ENCODE results near the gene PEX14.

The PEX14 gene

DNA sequence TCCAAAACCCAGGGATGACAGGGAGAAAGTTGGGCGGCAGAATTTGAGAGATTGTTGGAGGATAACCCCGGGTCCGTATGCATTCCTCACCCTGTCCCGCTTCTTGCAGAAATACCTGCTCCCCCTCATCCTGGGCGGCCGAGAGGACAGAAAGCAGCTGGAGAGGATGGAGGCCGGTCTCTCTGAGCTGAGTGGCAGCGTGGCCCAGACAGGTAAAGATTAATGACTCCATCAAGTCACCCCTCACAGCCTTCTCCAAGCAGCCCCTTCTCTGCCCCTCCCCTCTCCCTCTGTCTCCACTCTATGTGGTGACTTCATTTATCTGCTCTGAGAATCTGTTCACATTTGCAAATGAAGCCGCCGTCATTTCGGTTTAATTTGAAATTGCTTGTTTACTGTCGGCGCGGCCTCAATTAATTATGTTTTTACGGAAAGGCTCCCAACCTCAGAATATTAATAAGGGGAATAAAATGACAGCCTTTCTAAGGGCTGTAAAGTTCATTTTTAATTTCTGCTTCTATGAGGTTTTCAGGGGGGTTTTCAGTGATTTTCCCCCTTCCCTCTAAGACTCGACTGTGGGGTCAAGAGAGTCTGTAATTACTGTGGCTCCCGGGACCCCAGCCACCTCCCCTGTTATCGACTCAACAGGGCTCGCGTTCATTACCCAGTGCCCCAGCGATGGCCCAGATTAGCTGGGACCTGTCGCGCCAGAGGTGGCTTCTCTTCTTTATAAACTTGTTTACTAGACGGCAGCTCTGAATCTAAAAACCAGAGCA is 148.3 kb downstream of the PEX14 start:
- no peak for DNase-seq

DNA sequence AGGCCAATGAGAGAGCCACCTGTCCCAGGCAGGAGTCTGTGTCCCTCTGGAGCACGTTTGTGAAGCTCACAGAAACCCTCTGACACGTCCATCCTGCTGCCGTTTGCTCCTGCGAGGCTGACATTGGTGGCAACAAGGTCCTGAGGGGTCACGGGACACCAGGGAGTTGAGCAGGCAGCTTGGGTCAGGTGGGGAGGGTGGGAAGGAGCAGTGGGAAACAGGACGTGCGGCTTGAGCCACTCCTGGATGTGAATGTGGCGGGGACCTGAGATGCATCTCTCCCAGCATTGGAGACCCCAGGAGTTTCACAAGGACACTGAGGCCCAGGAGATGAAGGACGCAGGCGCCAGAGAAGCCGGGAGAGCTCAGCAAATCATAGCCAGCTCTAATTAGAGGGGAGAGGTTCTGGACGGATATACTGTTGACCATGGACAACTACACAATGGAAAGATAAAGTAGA is 149.0 kb downstream of the PEX14 start:
- DNase-seq = no peak

DNA sequence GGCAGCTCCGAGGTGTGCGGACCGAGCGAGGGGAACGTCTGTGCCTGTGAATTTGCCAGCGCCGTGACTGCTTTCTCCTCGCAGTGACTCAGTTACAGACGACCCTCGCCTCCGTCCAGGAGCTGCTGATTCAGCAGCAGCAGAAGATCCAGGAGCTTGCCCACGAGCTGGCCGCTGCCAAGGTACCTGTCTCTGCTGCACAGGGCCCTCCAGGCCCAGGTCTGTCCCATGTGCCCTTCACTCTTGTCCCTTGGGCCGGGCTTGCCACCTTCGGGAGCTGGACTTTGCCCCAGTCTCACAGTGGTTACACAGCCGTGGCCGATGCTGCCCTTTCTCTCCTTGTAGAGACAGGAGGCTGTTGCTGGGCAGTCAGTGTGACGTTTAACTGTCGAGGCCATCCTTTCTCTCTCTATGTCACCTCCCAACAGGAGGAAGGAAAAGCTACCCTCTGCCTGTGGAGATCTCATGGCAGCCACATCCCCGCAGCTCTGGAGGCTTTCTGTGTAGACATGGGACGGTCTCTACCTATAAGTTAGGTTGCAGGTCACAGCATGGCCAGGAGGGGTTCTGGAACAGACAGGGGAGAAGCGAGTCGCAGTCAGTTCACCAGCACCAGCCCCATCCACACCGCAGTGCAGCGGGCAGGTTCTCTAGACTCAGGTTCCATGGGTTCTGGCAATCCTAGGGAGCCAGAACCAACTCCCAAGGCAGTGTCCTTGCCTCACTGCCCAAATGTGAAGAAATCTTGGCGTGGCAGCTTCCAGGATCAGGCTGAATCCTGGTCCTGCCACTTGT is 149.7 kb downstream of the PEX14 start:
- DNase-seq = no peak

DNA sequence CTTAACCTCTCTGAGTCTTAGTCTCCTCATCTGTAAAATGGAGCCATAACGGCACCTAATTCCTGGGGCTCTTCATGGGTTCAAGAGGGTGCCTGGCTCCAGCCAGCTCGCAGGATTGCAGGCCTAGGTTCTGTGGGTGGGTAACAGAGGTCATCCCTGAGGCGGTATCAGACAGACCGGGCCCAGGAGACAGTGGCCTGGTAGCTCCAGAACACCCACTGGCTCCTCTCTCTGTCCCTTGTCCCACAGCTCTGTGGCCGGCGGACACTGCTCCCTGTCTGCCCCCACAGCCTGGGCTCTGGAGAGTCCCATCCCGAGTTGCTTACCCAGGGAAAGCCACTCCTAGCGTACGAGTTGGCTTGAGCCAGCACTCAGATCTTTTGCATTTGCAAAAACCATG is 150.3 kb downstream of the PEX14 start:
- no peak for DNase-seq

DNA sequence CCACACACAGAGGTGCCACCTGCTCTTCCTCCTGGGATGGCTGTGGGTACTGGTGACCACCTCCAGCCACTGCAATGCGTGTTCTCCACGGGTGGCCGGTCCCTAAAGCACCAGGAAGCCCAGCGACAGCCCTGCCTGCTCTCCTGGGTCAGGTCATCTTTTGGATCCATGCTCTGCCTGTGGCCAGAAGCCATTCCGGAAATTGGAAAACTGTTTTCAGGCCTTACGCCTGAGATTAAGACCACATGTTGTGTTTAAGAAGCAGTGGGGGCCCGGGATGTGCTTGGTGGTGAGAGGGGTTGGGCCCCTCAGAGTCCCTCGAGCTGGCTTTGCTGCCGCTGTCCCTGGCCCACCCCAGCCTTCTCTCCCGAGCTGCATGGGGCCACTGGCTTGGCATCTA is 150.8 kb downstream of the PEX14 start:
- DNase-seq = no peak

DNA sequence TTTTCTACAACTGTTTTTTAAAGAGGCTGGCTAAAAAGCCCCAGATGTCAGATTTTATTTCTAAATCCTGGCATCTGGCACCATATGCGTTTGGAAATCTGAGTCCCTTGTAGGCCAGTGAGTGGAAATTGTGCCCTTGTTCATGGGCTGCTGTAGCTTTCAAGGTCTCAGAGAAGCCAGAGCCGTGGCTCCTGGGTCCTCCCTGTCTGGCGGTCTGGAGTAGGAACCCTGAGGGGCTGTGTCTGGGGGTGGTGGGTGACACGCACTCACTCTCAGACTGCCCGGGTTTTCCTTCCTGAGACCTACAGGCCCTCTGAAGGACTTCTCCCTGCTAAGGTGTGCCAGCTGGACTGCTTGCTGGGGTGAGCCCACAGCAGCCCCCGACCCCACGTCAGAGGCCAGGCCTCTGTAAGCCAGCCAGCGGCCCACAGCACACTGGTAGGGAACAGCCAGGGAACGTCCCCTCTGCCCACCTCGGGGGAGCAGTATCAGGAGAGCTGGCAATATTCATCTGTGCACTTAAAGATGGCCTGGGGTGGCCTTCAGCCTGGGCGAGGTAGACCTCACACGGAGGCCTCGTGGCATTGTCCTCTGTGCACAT is 151.5 kb downstream of the PEX14 start:
- no peak for DNase-seq

DNA sequence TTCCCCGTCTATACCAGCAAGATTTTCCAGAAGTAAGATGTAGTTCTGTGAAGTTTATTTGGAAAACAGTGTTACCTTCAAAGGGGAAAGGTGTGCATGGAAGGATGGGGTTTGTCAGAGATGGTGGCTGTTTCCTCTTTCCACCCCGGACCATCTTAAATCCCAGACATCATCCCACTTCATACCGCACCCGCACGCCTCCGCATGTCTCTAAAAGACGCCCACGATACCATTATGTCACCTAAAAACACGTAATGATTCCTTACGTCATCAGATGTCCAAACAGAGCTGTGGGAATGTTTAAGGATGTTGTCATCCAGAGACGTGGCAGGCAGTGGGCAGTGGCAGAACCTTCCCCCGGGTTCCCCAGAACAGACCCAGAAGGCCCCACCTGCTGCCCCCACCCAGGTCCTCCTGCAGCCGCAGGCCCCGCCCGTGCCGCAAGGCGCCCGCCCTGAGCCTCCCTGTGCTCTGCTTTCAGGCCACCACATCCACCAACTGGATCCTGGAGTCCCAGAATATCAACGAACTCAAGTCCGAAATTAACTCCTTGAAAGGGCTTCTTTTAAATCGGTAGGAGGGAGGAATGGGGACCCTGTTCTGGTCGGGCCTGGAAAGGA is 152.2 kb downstream of the PEX14 start:
- no peak for DNase-seq

DNA sequence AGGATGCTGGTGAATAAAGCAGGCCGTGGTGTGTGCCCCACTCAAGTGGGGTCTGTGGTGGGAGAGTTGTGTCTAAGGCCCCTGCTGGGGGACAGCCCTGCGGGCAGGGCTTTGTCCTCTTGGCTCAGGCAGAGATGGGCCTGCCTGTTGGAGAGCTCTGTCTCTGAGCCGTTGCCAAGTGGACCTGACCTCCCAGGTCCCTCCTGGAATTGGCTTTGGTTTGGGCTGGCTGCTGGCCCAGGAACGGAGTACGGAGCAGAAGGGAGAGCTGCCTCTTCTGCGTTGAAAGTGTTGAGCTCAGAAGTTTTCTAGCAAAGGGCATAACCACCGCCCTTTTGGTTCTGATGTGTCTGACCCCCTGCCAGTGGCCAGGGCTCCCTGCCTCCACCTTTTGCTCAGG is 153.9 kb downstream of the PEX14 start:
- DNase-seq = no peak

DNA sequence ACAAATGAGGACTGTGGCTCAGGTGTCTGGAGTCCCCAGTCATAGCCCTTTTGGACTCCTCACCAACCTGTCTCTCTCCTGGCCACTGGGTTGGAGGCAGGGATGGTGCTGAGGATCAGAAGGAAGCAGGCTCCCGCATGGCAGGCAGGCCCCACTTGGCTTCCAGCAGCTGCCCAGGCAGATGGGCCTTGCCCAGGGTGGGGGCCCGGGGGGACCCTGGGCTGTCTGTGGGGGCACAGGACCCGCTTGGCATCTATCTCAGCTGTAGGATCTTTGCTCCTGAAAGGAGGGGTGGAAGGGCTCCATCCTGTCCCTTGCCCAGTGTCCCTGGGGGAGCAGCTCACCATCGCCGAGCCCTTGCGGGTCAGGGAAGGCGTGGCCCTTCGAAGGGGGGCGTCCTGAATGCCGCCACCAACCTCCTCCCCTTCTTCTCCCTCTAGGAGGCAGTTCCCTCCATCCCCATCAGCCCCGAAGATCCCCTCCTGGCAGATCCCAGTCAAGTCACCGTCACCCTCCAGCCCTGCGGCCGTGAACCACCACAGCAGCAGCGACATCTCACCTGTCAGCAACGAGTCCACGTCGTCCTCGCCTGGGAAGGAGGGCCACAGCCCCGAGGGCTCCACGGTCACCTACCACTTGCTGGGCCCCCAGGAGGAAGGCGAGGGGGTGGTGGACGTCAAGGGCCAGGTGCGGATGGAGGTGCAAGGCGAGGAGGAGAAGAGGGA is 154.5 kb downstream of the PEX14 start:
- peak in 1 of 5 donors; percentile 6 for DNase-seq

DNA sequence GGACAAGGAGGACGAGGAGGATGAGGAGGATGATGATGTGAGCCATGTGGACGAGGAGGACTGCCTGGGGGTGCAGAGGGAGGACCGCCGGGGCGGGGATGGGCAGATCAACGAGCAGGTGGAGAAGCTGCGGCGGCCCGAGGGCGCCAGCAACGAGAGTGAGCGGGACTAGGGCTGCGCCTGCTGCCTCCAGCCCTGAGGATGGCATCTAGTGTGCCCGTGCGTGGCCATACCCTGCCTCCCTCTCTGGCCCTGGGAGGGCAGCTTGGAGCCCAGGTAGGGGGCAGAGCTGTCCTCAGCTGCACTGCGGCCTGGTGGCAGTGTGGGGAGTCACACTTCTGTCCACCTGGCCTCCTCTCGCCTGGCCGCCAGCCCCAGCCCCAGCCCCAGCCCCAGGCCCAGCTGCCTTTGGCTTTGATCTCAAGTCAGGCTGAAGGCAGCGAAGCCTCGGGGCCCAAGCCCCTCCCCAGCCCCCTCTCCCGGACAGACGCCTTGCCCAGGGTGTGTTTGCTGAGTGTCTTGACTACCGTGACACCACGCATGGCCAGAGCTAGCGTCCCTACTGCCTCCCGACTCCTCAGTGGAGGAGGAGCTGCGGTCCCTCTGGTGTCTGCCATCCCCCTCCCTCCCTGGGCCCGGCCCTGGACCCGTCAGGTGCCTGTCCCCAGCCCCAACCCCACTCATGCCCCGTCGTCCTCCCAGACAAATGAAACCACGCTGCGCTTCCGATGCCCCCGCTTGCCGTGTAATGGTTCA is 155.2 kb downstream of the PEX14 start:
- peak in 1 of 5 donors; percentile 8 for DNase-seq

DNA sequence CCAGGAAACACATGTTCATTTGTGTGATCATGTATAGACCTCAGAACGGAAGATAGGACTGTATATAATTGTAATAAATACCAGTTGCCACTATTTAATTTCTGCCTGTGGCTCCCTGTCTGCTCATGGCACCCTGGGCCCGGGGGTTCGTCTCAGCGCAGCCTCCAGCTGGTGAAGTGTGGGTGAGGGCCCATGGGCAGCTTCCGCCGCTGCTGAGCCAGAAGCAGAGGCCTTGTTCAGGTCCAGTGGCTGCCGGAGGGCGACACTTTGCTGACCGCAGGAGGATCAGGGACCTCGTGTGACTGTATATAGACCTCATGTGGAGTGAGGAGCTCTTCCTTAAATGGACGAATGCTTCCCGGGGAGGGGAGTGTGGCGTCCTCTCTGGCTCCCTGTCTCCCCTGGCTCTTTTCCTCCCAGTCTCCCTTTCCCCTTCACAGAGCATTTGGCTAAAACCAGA is 155.9 kb downstream of the PEX14 start:
- peak in 1 of 5 donors; percentile 5 for DNase-seq

DNA sequence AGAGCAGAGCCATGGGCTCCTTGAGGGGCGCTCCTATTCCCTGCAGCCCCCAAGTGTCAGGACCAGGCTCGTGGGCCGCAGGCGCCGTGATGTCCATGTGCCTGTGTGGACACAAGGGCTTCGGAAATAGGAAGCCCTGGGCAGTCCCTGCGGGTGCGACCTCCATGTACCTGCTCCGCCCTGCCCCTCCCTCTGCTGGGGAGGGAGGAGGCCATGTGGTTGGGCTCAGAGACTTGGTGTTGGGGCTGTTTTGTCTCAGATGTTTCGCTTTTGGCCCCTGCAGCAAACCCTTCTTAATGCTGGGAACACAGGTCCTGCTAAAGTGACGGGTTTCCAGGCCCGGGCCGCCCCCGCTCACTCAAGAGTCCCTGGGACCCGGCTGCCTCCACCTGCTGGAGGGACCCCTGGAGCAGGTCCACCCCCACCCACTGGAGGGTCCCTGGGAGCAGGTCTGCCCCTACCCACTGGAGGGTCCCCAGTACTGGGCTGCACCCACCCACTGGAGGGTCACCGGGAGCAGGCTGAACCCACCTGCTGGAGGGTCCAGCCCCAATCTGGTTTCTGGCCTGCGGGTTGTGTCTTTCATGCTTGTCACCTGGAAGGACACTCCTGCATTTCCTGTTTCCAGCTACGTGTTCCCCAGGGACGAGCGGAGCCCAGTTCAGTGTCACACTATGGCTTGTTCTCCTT is 156.5 kb downstream of the PEX14 start:
- DNase-seq = peak in 1 of 5 donors; percentile 6

DNA sequence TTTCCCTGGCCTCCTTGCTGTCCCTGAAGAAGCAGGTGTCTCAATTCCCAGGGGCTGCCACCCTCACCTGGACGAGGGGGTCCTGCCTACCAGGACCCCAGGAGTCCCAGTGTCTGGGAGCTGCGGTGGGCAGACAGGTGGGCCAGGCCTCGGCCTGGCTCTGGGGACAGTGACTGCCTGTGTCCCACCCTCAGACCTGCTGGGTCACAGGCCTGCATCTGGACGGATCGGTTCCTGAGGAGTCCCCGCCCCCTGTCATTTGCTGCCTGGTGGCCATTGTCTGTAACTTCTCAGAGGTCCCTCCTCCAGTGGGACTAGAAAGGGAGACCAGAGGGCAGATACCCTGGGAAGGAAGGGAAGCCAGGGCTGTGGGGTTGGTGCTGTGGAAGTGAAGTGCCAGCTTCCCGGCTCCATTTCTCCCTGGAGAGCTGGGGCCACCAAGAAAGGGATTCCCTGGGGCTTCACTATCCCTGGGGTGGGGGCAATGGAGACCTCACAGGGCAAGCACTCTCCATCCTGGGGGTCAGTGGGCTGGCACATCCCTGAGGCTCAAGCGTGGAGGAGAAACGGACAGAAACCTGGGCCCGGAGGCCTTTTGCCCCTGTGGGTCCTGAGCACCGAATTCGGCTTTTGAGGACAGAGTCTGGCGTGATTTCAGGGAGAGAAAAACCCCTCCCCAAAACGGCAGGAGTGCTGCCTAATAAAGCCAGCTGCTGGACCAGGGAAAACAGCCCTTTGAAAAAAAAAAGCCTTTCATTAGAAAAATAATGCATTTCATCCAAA is 157.3 kb downstream of the PEX14 start:
- DNase-seq = peak in 1 of 5 donors; percentile 6

DNA sequence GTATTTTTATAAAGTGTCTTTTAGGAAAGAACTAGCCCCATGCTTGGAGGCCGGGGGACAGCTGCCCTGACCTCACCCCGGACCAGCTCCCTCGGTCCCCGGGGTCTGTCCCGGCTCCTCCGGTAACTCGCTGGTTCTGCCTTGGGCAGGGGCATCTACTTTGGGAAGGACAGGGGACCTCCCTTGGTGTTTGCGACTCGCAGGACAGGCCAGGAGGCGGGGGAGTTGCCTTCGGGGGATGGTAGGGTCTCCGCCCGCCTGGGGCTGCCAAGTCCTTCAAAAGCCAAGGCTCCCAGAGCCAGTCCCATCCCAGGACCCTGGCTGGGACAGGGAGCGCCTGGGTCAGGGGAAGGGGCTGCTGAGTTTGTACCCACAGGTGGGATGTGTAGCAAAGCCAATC is 157.9 kb downstream of the PEX14 start:
- no peak for DNase-seq

DNA sequence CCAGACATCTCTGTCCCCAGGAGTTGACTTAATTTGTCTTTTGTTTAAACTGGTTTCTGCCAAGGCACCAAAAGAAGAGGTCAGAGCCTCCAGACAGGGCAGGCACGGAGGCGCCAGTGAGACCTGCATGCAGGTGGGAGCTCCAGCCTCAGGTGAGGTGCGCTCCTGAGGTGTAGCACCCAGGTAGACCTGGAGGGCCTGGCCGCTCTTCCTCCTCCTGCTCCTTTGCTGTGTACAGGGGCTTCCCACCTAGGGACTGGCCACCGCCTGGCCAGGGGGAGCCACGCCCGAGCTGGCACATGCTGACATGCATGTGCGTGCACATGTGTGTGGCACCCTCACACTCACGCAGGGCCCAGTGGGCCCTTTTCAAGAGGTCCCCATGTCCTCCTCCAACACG is 158.7 kb downstream of the PEX14 start:
- DNase-seq = no peak

DNA sequence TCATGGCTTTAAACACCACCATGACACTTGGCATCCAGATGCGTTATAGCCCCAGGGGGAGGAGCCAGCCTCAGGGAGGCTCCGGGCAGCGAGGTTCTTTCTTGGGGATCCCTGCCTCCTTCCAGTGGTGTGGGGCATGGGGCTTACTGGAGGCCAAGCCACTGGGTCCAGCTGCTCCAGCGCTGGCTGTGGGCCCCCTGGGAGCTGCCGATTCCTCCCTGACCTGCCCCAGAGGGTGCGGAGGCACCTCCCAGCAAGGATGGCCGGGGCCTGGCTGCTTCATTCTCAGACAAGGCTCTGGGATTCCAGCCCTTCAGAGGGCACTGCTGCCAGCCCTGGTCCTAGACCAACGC is 159.3 kb downstream of the PEX14 start:
- no peak for DNase-seq

DNA sequence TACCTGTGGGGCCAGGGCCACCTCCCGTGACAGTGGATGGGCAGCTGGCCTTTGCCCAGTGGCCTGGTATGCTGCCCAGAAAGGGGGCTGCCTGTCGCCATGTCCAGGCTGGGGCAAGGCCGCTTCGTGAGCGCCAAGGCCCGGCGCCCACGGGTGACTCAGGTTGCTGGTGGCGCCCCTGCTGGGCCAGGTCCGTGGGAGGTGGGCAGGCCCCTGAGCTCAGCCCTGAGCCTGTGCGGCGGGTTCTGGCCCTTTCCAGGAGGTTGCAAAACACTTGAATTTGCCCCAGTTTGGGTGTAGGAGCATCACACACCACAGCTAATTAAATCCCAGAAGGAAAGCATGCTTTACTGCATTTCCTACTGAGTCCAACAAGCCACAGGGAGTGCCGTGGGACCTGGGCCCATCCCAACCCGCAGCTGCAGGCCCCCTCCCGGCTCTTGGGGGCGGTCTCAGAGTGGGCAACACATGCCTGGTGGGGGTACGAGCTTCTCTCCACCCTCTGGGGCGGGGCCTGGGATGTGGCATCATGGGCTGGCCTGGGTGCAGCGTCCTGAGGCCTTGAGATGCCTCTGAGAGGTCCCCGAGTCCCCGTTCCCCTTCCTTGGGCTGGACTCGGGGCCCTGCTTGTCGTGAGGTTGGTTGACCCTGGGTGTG is 159.8 kb downstream of the PEX14 start:
- DNase-seq = no peak

DNA sequence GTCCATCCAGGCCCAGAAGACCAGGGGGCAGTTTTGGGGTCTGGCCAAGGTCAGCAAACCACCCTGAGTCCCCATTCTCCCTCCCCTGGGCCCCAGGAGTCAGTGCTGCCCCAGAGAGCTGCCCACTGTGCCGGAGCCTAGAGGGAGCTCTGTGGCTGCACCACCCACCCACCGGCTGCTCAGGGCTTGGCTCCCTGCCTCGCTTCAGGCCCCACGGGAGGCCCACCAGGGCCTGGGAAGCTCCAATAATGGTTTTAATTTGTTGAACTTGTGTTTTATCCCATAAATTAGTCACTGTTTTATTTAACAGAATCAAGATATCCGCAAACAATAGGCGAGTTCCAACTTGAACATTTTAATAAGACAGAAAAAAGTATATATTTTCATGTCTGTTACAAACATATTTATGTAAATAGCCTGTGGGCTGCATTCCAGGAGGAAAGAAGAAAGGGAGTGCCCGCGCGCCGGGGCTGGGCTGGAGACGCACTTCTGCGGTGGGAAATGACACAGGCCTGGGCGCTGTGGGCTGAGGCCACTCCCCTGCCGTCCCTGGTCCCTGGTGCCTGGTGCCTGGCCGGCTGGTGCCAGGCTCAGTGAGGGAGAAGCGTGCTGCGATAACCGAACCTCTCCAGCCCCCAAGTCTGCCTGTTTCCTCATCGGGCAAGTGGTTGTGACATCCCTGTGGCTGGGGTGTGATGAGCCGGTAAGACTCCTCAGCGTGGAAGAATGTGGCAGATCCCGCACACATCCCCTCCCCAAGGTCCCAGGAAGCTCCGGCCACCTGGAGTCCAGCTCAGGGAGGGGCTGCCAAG is 160.5 kb downstream of the PEX14 start:
- DNase-seq = no peak

DNA sequence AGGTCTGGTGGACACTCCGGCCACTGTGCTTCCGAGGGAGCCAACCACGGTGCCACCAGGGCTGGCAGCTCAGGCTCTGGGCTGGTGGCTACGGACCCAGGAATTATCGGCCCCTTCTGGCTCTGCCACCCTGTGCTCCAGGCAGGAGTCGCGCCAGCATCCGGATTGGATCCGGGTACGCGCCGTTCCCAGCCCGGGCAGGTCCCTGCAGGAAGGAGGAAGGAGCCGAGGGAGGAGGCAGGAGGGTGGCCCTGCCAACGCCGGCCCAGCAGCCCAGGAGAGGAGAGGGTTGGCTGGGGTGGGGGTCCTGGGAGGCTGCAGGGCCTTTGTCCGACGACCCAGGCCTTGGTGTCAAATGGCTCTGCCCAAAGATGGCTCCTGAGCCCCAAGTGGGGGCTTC is 161.2 kb downstream of the PEX14 start:
- no peak for DNase-seq
